Fibroblast of the aortic adventitia (primary cell): Measurements from ENCODE around the gene ZCCHC17. TPM values are rescaled to one million over a fixed set of nuclear protein-coding genes. Genes with fewer than 3 reads are reported as not detected.

Experiments used
- DNase-seq: peaks from one replicate; pipeline ENCODE4 v3.0.0-alpha.2; 2010; ENCODE audit warnings: low read depth
- H3K4me3 ChIP-seq: 2 replicates; pipeline ENCODE4 v1.5.1; 2011; ENCODE audit warnings: low read depth, mild to moderate bottlenecking, control low read depth, low read length, moderate library complexity
- total RNA-seq: library from RNA; depleted of rRNA; stranded (reverse); fragments of >200 nt; gene quantifications from 2 replicates; pipeline ENCODE4 v1.2.3, GENCODE V29; 2012; ENCODE audit warnings: low replicate concordance
- TF ChIP-seq, protein P1 (sequence below): IDR thresholded peaks from 2 replicates; pipeline ENCODE4 v1.5.1; 2011; ENCODE audit warnings: mild to moderate bottlenecking, low read length, control low read depth, inconsistent platforms; ENCODE audit not compliant: insufficient read depth

ZCCHC17 gene
- total RNA-seq, 1 donor = 39.9 TPM

DNA sequence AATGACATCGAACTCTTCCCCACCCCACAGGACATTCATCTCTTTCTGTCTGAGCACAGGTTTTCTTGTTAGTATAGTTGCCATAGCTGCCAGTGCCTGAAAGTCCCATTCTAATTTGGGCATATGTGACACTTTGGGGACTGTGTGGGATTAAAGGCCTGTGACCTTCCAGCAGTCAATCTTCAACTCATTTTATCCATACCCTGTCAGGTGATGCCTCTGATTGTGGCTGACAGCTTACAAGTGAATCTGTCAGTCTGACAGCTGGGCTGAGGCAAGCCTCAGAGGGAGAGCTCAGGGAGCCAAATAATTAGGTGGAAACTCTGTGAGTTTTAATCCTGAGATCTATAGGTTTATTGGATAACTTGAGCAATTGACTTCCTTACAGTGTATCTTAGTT lies 29.6 kb downstream of the ZCCHC17 start:
- H3K4me3 ChIP-seq = no peak overlapping the region
- DNase-seq = no peak
- TF ChIP-seq, protein P1, sequence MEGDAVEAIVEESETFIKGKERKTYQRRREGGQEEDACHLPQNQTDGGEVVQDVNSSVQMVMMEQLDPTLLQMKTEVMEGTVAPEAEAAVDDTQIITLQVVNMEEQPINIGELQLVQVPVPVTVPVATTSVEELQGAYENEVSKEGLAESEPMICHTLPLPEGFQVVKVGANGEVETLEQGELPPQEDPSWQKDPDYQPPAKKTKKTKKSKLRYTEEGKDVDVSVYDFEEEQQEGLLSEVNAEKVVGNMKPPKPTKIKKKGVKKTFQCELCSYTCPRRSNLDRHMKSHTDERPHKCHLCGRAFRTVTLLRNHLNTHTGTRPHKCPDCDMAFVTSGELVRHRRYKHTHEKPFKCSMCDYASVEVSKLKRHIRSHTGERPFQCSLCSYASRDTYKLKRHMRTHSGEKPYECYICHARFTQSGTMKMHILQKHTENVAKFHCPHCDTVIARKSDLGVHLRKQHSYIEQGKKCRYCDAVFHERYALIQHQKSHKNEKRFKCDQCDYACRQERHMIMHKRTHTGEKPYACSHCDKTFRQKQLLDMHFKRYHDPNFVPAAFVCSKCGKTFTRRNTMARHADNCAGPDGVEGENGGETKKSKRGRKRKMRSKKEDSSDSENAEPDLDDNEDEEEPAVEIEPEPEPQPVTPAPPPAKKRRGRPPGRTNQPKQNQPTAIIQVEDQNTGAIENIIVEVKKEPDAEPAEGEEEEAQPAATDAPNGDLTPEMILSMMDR = no peak

- TF ChIP-seq, protein P1 = no peak
- no peak overlapping the region for H3K4me3 ChIP-seq
- peak; percentile 67 for DNase-seq
These were observed 30.5 kb downstream of the ZCCHC17 start for GRCh38 chr1:31327381-31327780.

DNA sequence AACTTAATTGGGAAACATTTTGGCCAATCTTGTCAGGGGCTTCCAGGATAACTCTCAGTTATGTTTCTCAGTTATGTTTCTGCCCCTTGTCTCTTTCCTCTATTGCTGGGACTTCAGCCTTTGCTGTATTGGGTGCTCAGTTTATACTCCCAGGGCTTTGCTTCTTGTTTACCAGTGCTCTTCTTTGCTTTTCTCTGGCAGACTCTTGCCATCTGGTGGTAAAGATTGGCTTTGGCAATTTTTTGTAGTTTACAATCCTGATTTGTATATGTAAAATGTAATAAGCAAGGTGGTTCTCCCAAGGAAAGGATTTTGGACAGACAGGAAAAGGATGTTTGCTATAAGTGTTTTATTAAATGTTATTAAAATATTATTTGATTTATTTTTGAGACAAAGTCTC lies 38.2 kb downstream of the ZCCHC17 start:
- TF ChIP-seq, protein P1 = peak; percentile 62
- no peak overlapping the region for H3K4me3 ChIP-seq
- peak; percentile 64 for DNase-seq

DNA sequence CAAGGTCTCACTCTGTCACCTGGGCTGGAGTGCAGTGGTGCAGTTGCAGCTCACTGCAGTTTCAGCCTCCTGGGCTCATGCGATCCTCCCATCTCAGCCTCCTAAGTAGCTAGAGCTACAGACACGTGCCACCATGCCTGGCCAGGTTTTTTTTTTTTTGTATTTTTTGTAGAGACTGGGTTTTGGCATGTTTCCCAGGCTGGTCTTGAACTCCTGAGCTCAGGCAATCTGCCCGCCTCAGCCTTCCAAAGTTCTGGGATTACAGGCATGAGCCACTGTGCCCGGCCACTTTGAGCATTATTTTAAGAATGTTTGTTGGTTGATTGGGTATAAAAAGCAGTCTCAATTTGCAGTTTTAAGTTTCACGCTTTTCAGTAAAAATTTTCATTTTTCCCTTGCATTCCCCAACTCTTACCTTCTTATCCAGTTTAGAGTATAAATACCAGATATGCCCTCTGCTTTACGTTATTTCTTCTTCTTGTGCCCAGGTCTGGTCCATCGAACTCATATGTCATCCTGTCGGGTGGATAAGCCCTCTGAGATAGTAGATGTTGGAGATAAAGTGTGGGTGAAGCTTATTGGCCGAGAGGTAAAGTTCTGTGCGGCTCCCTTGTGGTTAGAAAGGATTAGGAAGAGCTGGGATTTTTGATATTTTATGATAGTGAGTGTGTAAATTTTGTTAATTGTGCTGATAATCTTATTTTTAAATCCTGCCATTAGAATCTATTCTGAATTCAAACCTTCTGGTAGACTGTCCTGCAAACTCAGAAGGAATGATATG lies 40.0 kb downstream of the ZCCHC17 start:
- TF ChIP-seq, protein P1 = no peak
- DNase-seq = no peak
- H3K4me3 ChIP-seq = no peak overlapping the region

DNA sequence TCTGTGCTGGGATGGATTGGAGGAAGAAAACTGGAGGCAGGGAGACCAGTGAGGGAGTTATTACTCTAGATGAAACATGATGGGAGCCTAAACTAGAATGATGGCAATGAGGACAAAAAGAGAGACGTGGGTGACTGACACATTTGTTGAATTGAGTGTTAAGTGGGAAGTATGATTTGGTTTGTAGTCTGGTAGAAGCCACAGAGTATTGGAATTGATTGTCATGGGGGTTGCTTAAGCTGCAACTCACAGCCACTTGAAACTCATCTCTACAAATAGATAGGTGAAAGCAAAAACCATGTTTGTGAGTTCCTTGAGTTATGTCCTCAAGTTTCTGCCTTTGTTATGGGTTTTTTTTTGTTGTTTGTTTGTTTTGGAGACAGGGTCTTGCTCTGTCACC lies 47.7 kb downstream of the ZCCHC17 start:
- TF ChIP-seq, protein P1 = no peak
- no peak overlapping the region for H3K4me3 ChIP-seq
- DNase-seq = no peak

GRCh38 chr1:31345635-31346034 lies 48.8 kb downstream of the ZCCHC17 start:
- no peak overlapping the region for H3K4me3 ChIP-seq
- DNase-seq = no peak
- TF ChIP-seq, protein P1 = no peak

DNA sequence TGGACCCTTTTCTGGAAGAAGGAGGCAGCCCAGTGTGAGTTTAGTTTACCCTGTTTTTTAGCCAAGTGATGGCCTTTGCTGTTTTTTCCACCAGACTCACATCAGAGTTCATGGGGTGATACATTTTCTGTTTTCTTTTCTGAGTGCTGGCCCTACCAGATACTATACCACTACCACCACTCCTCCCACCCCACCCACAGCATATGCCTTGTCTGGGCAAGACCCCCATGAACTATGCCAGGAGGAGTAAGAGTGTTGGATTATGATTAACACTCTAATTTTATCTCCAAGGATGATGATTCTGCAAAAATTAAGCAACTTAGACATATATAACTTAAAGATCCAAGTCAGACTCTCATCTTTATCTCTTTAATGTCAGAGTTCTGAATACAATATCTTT lies 50.0 kb downstream of the ZCCHC17 start:
- no peak for DNase-seq
- no peak overlapping the region for H3K4me3 ChIP-seq
- TF ChIP-seq, protein P1 = no peak
